ENCODE measurements around the gene ATXN1. TPM values are rescaled to one million over a fixed set of nuclear protein-coding genes. Genes with fewer than 3 reads are reported as not detected.

Gene ATXN1
- polyA plus RNA-seq, 1 of the 3 experiments (the other 2 are of a cell fraction), result 7.9 TPM

DNA sequence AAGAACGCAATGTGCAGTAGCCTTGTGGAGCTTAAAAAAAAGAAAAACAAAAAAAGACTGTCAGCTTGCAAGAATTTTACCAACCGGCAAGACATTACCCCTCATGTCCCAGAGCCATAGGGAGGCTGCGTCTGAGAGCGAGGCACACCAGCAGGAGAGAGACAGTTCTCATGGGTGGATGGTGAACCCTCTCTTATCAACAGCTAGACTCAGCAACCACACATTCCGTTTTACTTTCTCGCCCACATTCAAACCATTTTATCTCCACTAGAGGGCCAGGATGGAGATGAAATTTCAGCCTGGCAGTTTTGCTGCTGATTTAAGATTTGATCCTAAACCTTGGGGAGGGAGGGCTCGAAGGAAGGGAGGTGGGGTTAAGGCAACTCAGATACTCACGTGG lies 247.0 kb downstream of the ATXN1 start:
- no peak overlapping the region; a peak in 1 of 4 replicates for H3K4me3 ChIP-seq (ENCODE audit: low read depth in 2 of 2, low read length in 1 of 2)
- DNase-seq, result peak; percentile 33
- no peaks in the 10 kb centered on the region for H3F3A ChIP-seq (replicated peaks; ENCODE audit: insufficient read depth)
- peak; percentile 44 for TF ChIP-seq RAD21 (IDR thresholded peaks at IDR 0.05; ENCODE audit: low read length)
- peak; percentile 38; the same call in 1 of the 2 replicates for TF ChIP-seq SMC3 (IDR thresholded peaks at IDR 0.05; ENCODE audit: low read depth, low read length)
- TF ChIP-seq FOXM1 (IDR thresholded peaks at IDR 0.05; ENCODE audit: low read depth), result no peak
- TF ChIP-seq MEF2A (IDR thresholded peaks at IDR 0.05; ENCODE audit: borderline replicate concordance, low read depth), result no peak
- no peak for TF ChIP-seq GATA2 (CRISPR knock-in tag; IDR thresholded peaks at IDR 0.05)
- TF ChIP-seq, protein P1, sequence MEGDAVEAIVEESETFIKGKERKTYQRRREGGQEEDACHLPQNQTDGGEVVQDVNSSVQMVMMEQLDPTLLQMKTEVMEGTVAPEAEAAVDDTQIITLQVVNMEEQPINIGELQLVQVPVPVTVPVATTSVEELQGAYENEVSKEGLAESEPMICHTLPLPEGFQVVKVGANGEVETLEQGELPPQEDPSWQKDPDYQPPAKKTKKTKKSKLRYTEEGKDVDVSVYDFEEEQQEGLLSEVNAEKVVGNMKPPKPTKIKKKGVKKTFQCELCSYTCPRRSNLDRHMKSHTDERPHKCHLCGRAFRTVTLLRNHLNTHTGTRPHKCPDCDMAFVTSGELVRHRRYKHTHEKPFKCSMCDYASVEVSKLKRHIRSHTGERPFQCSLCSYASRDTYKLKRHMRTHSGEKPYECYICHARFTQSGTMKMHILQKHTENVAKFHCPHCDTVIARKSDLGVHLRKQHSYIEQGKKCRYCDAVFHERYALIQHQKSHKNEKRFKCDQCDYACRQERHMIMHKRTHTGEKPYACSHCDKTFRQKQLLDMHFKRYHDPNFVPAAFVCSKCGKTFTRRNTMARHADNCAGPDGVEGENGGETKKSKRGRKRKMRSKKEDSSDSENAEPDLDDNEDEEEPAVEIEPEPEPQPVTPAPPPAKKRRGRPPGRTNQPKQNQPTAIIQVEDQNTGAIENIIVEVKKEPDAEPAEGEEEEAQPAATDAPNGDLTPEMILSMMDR (IDR thresholded peaks at IDR 0.05), result peak; percentile 63
- H3K9me2 ChIP-seq, result no peaks in the 10 kb centered on the region
- H2AFZ ChIP-seq (ENCODE audit: low read depth), result no peak overlapping the region
- H3K27me3 ChIP-seq (ENCODE audit: insufficient read depth), result no peaks in the 10 kb centered on the region
- WGBS (ENCODE audit: low lambda C conversion rate), result 66% methylated on average over 8 of the region's 8 CpGs
- ChIA-PET POLR2A (no interaction called here), CTCF (interaction anchor here (0.6 to 1.6 kb wide), 15 partner anchors 9 to 572 kb away, joined by 3 to 8 read pairs (median 3); partner anchors contain the start of gene ATXN1)
- H4K20me1 ChIP-seq (ENCODE audit: insufficient read depth), result no peaks in the 10 kb centered on the region
- H3K9ac ChIP-seq, result no peak overlapping the region
- no peak overlapping the region for H3K4me2 ChIP-seq
- H3K36me3 ChIP-seq (replicated peaks in 1 of 2; ENCODE audit: control insufficient read depth in 1 of 2, insufficient read depth in 2 of 2, low read length in 1 of 2), result peaks cover 0 to 10% of the 10 kb centered on the region in 2 experiments
- peaks cover 2 to 3% of the 10 kb centered on the region in 2 experiments; a peak in 1 of 4 replicates for H3K4me1 ChIP-seq (ENCODE audit: control insufficient read depth in 1 of 2, insufficient read depth in 2 of 2, low read depth in 1 of 2, low read length in 1 of 2)
- no peaks in the 10 kb centered on the region for H3K9me3 ChIP-seq
- no peaks in the 10 kb centered on the region; the same call in 1 of the 2 replicates for H3K79me2 ChIP-seq (ENCODE audit: insufficient read depth)
- no peak overlapping the region for H3K27ac ChIP-seq (ENCODE audit: low read depth in 2 of 2, low read length in 1 of 2)

DNA sequence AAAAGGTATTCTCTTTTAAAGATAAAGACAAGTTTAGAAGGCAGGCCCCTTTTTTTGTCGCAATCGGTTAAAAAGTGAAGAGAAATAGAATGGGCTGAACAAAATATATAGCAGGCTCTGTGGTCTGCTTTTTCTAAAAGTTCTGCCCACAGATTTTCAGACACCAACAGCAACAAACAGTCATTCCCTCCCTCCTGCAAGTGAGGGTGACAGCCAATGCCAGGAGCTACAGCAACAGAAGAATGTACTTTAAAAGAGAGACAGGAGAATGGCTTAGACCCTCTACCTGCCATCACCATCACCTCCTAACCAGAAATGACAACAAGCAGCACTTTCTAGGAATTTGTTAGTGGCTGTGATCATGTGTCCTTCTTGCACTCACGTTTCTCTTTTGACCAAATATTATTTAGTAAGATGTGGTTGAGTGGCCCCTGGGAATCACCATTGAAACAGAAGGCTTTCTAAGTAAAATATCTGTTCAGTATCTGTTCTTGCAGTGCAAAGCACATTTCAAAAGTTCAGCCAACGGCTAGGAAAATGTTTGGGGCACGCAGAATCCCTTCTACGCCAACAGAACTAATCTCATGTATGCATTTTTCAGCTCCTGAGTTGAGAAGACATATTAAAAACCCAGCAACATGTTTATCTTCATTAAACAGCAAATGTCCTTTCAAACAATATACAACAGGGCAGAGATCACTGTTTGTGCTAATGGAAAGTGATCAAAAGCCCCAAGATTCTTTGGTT lies 248.5 kb downstream of the ATXN1 start:
- Histone ChIP-seq H3F3A (replicated peaks; ENCODE audit: insufficient read depth) (peaks cover 3% of the 10 kb centered on the region), H3K4me2 (no peak overlapping the region), H3K9me3 (no peaks in the 10 kb centered on the region), H3K4me1 (ENCODE audit: control insufficient read depth in 1 of 2, insufficient read depth in 2 of 2, low read depth in 1 of 2, low read length in 1 of 2) (peaks cover 2 to 3% of the 10 kb centered on the region in 2 experiments; a peak in 1 of 4 replicates), H3K4me3 (ENCODE audit: low read depth in 2 of 2, low read length in 1 of 2) (no peak overlapping the region), H3K36me3 (replicated peaks in 1 of 2; ENCODE audit: control insufficient read depth in 1 of 2, insufficient read depth in 2 of 2, low read length in 1 of 2) (peaks cover 0 to 8% of the 10 kb centered on the region in 2 experiments), H3K27me3 (ENCODE audit: insufficient read depth) (no peaks in the 10 kb centered on the region), H3K27ac (ENCODE audit: low read depth in 2 of 2, low read length in 1 of 2) (no peak overlapping the region), H2AFZ (ENCODE audit: low read depth) (no peak overlapping the region), H4K20me1 (ENCODE audit: insufficient read depth) (no peaks in the 10 kb centered on the region), H3K79me2 (ENCODE audit: insufficient read depth) (no peaks in the 10 kb centered on the region; the same call in 1 of the 2 replicates), H3K9me2 (no peaks in the 10 kb centered on the region), H3K9ac (no peak overlapping the region)
- WGBS (ENCODE audit: low lambda C conversion rate), result 87% methylated on average over 6 of the region's 6 CpGs
- TF ChIP-seq SMC3 (IDR thresholded peaks at IDR 0.05; ENCODE audit: low read depth, low read length), result no peak
- TF ChIP-seq GATA2 (CRISPR knock-in tag; IDR thresholded peaks at IDR 0.05), result no peak
- TF ChIP-seq EZH2phosphoT487 (IDR thresholded peaks at IDR 0.05; ENCODE audit: borderline replicate concordance, low read depth), result no peak
- TF ChIP-seq RXRA (IDR thresholded peaks at IDR 0.05; ENCODE audit: borderline replicate concordance, low read depth), result no peak
- TF ChIP-seq SIN3A (IDR thresholded peaks at IDR 0.05; ENCODE audit: borderline replicate concordance, low read depth, low read length), result no peak
- TF ChIP-seq RFX5 (IDR thresholded peaks at IDR 0.05; ENCODE audit: low read length), result no peak
- TF ChIP-seq RCOR1 (IDR thresholded peaks at IDR 0.05; ENCODE audit: low read length), result no peak
- no peak for DNase-seq
- ChIA-PET POLR2A (no interaction called here), CTCF (interaction anchor here (0.7 to 3.7 kb wide), 6 partner anchors 9 to 573 kb away, joined by 3 to 33 read pairs (median 4); partner anchors contain the start of gene ATXN1)

Measured in SK-N-SH (cell line).